ENCODE measurements around the gene OR11H7.
"Not testable (repeated sequence)": the region's sequence is repeated elsewhere in the genome, so short reads cannot be mapped to it uniquely, and the experiment has no call there.

The OR11H7 gene

DNA sequence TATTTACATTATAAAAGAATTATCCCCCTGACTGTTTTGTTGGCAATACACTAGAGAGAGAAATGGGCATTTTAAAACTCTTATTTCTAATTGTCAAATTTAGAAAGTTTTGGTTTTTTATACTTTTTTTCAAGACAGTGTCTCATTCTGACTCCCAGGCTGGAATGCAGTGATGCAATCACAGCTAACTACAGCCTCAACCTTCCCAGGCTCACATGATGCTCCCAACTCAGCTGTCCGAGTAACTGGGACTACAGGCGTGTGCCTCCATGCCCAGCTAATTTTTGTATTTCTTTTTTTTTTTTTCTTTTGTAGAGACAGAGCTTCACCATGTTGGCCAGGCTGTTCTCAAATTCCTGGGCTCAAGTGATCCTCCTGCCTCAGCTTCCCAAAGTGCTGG lies 13.6 kb upstream of the OR11H7 start:
- no peak overlapping the region for H3K27ac ChIP-seq
- ChIA-PET CTCF (no interaction called here), POLR2A (ENCODE audit: low non-redundant PET) (no interaction called here)
- no peak for DNase-seq (ENCODE audit: low spot score)
- TF ChIP-seq, protein P1, sequence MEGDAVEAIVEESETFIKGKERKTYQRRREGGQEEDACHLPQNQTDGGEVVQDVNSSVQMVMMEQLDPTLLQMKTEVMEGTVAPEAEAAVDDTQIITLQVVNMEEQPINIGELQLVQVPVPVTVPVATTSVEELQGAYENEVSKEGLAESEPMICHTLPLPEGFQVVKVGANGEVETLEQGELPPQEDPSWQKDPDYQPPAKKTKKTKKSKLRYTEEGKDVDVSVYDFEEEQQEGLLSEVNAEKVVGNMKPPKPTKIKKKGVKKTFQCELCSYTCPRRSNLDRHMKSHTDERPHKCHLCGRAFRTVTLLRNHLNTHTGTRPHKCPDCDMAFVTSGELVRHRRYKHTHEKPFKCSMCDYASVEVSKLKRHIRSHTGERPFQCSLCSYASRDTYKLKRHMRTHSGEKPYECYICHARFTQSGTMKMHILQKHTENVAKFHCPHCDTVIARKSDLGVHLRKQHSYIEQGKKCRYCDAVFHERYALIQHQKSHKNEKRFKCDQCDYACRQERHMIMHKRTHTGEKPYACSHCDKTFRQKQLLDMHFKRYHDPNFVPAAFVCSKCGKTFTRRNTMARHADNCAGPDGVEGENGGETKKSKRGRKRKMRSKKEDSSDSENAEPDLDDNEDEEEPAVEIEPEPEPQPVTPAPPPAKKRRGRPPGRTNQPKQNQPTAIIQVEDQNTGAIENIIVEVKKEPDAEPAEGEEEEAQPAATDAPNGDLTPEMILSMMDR (conservative IDR thresholded peaks at IDR 0.05; ENCODE audit: low read depth): no peak

DNA sequence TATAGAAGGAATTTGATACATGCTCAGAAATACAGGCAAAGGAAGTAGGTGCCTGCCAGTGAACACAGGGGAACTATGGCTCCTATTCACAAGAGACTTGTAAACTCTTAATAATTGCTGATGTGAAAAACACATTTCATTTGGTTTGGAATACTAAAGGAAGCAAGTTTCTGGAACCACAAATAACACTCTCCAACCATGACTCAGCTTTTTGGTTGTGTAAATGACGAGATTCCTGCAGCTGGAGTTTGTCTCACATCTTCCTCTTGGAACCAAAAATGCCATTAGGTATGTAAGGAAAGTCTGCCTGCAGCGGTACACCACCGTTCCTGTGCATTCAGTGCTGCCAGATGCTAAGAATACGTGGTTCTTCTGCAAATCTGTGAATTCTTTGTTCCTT lies 9.7 kb upstream of the OR11H7 start:
- CTCF ChIA-PET: no interaction called here
- DNase-seq (ENCODE audit: low spot score): no peak

GRCh38 chr14:20223410-20223809 lies 5.4 kb upstream of the OR11H7 start, which contains the start of gene OR11H6:
Gene OR11H6 (plus strand): TSS chr14:20223710. CDS start chr14:20223710, 0 bp downstream.
- DNase-seq (ENCODE audit: low spot score): no peak
- ChIA-PET CTCF (no interaction called here), POLR2A (ENCODE audit: low non-redundant PET) (no interaction called here)
- H3K27ac ChIP-seq: no peak within 1 kb of the TSS
- TF ChIP-seq, protein P1 (conservative IDR thresholded peaks at IDR 0.05; ENCODE audit: low read depth): no peak

More for the DNA sequence above, 9.7 kb upstream of the OR11H7 start:
- TF ChIP-seq, protein P1 (conservative IDR thresholded peaks at IDR 0.05; ENCODE audit: low read depth): no peak
- POLR2A ChIA-PET (ENCODE audit: low non-redundant PET): no interaction called here
- no peak overlapping the region for H3K27ac ChIP-seq

- CTCF ChIA-PET; POLR2A ChIA-PET (ENCODE audit: low non-redundant PET); H3K27ac ChIP-seq; DNase-seq (ENCODE audit: low spot score): not testable (repeated sequence)
Measured at GRCh38 chr14:20235415-20235814, 6.6 kb downstream of the OR11H7 start.

GRCh38 chr14:20247646-20248246 lies 19.0 kb downstream of the OR11H7 start:
- peak; percentile 33 for DNase-seq (ENCODE audit: low spot score)
- TF ChIP-seq, protein P1 (conservative IDR thresholded peaks at IDR 0.05; ENCODE audit: low read depth): 0 out of 2 replicates have a peak, but pooled peaks have one; percentile 12
- CTCF ChIA-PET: interaction anchor here (0.6 to 0.7 kb wide), 2 partner anchors 60 to 70 kb away, joined by 3 to 6 read pairs; no protein-coding TSS in a partner anchor
- no peak overlapping the region for H3K27ac ChIP-seq
- POLR2A ChIA-PET (ENCODE audit: low non-redundant PET): no interaction called here

GRCh38 chr14:20262642-20263128 lies 33.9 kb downstream of the OR11H7 start:
- peak overlapping the region; percentile 73 for H3K27ac ChIP-seq
- TF ChIP-seq, protein P1 (conservative IDR thresholded peaks at IDR 0.05; ENCODE audit: low read depth): no peak
- DNase-seq (ENCODE audit: low spot score): peak; percentile 83
- ChIA-PET CTCF (no interaction called here), POLR2A (ENCODE audit: low non-redundant PET) (no interaction called here)

- H3K27ac ChIP-seq; CTCF ChIA-PET; POLR2A ChIA-PET (ENCODE audit: low non-redundant PET); DNase-seq (ENCODE audit: low spot score): not testable (repeated sequence)
Measured at GRCh38 chr14:20264361-20264760, 35.6 kb downstream of the OR11H7 start.

Data from RWPE1 (cell line).